Tibial nerve (tissue), 4 donors: ENCODE measurements around the gene UBE2D2. TPM values are rescaled to one million over a fixed set of nuclear protein-coding genes. Genes with fewer than 3 reads are reported as not detected.

Experiments
- DNase-seq, 2 donors: peaks; one replicate each; pipeline ENCODE4 v3.0.0-alpha.2; 2019; ENCODE audit warnings: low spot score in 2 of 2
- H3K27ac ChIP-seq, 4 donors: fragments of 200-600 bp; sonication (generic) in 3 of 4; one replicate each; pipeline ENCODE4 v1.5.1; 2017 to 2019; ENCODE audit warnings: mild to moderate bottlenecking in 1 of 4
- H3K27me3 ChIP-seq, 2 donors: fragments of 200-600 bp; sonication (generic) in 1 of 2; one replicate each; pipeline versions ENCODE4 v1.5.1 to v1.6.0; 2017 to 2019
- H3K36me3 ChIP-seq, 3 donors: fragments of 200-600 bp; sonication (generic); one replicate each; pipeline ENCODE4 v1.5.1; 2018 to 2019
- H3K4me1 ChIP-seq, 4 donors: fragments of 200-600 bp; sonication (generic) in 3 of 4; one replicate each; pipeline ENCODE4 v1.5.1; 2017 to 2019
- H3K4me3 ChIP-seq, 4 donors: fragments of 200-600 bp; sonication (generic) in 3 of 4; one replicate each; pipeline ENCODE4 v1.5.1; 2017 to 2019; ENCODE audit warnings: mild to moderate bottlenecking in 1 of 4, moderate library complexity in 1 of 4
- H3K9me3 ChIP-seq, 4 donors: fragments of 200-600 bp; sonication (generic) in 3 of 4; one replicate each; pipeline ENCODE4 v1.5.1; 2017 to 2019
- CTCF ChIP-seq, 5 experiments: fragments of 200-600 bp in 3 of 5; fragments of 450-650 bp in 2 of 5; sonication (generic) in 3 of 5; IDR thresholded peaks; one replicate each; pipeline ENCODE4 v1.5.1; 2016 to 2019; ENCODE audit warnings: antibody characterized with exemption in 5 of 5, mild to moderate bottlenecking in 3 of 5, moderate library complexity in 2 of 5
- EP300 ChIP-seq, 2 donors: sonication (generic); formaldehyde crosslinking; IDR thresholded peaks; one replicate each; pipeline ENCODE4 v1.6.1; 2017; ENCODE audit warnings: antibody characterized with exemption in 2 of 2, mild to moderate bottlenecking in 1 of 2
- POLR2A ChIP-seq, 2 donors: fragments of 450-650 bp; IDR thresholded peaks; one replicate each; pipeline ENCODE4 v1.6.1; 2017; ENCODE audit warnings: antibody characterized with exemption in 2 of 2, mild to moderate bottlenecking in 2 of 2, moderate library complexity in 2 of 2
- WGBS, 2 donors: methylation state at CpG; one replicate each; pipeline ENCODE4 v1.1.5; 2018; 5-methylcytosine and 5-hydroxymethylcytosine counted together
- small RNA-seq: library from RNA; depleted of rRNA; stranded (forward); fragments of <200 nt; gene quantifications from one replicate; pipeline ENCODE3, GENCODE V24; 2016
- total RNA-seq, 4 donors: library from RNA; depleted of rRNA; stranded (reverse); fragments of >200 nt; gene quantifications; one replicate each; pipeline ENCODE4 v1.1.0, GENCODE V29; 2016

The UBE2D2 gene
- total RNA-seq, 4 donors from 2014 or later = 85.9 to 118 (median 99.7) TPM

- no peak for DNase-seq
- Histone ChIP-seq H3K27me3 (no peaks in the 10 kb centered on the region), H3K4me1 (peaks cover 5 to 97% (median 80%) of the 10 kb centered on the region in 4 donors), H3K4me3 (no peak overlapping the region), H3K36me3 (peaks cover 0 to 16% (median 0%) of the 10 kb centered on the region in 3 donors), H3K27ac (peak overlapping the region; percentile 76 to 98 (median 84)), H3K9me3 (no peaks in the 10 kb centered on the region)
- TF ChIP-seq CTCF (IDR thresholded peaks at IDR 0.05) = no peak
- TF ChIP-seq EP300 (IDR thresholded peaks at IDR 0.05) = no peak
- TF ChIP-seq POLR2A (IDR thresholded peaks at IDR 0.05) = no peak
- WGBS, 2 donors = 55 to 58% methylated on average over 1 to 2 of the region's 3 CpGs
Measured at GRCh38 chr5:139676406-139676805, 115.3 kb downstream of the UBE2D2 start.

GRCh38 chr5:139676951-139677735 lies 116.0 kb downstream of the UBE2D2 start:
- TF ChIP-seq EP300 (IDR thresholded peaks at IDR 0.05) (peak in 1 of 2 donors; percentile 83), POLR2A (IDR thresholded peaks at IDR 0.05) (no peak)
- 35 to 66% methylated on average over 29 of the region's 29 CpGs for WGBS, 2 donors

More at GRCh38 chr5:139676951-139677735, 116.0 kb downstream of the UBE2D2 start:
- peaks cover 0 to 18% (median 0%) of the 10 kb centered on the region in 3 donors for H3K36me3 ChIP-seq
- peak overlapping the region; percentile 76 to 98 (median 84) for H3K27ac ChIP-seq
- H3K27me3 ChIP-seq = no peaks in the 10 kb centered on the region
- H3K4me3 ChIP-seq = no peak overlapping the region
- peaks cover 5 to 96% (median 77%) of the 10 kb centered on the region in 4 donors for H3K4me1 ChIP-seq
- no peaks in the 10 kb centered on the region for H3K9me3 ChIP-seq
- no peak for DNase-seq

Small RNA genes within 50 kb of the gene (small RNA-seq; reads per million reads assigned to genes)
- not detected for gene RF00019

Other genes with a start within 250 kb of the UBE2D2 start
- gene PAIP2, start 219.5 kb upstream of the UBE2D2 start, total RNA-seq = 10 to 100 TPM; 70.6 to 99.2 (median 87.3) TPM
- not detected for gene SLC23A1, start 178.0 kb upstream of the UBE2D2 start, total RNA-seq
- gene MZB1, start 171.4 kb upstream of the UBE2D2 start, total RNA-seq = 1 to 10 TPM in 2 of 4 donors, not detected in 2; 2.1 to 2.4 TPM
- gene PROB1, start 166.2 kb upstream of the UBE2D2 start, total RNA-seq = 1 to 10 TPM in 3 of 4 donors, under 1 TPM in 1; 0.63 to 3.6 (median 1.3) TPM
- gene SPATA24, start 157.2 kb upstream of the UBE2D2 start, total RNA-seq = 1 to 10 TPM in 2 of 4 donors, not detected in 2; 1.9 to 7.2 TPM
- 10 to 100 TPM in 3 of 4 donors, 1 to 10 TPM in 1; 9.2 to 11.4 (median 10.7) TPM for gene DNAJC18, start 121.8 kb upstream of the UBE2D2 start, total RNA-seq
- gene ECSCR, start 98.6 kb upstream of the UBE2D2 start, total RNA-seq = 10 to 100 TPM; 12.8 to 41.0 (median 25.9) TPM
- not detected for gene SMIM33, start 90.3 kb upstream of the UBE2D2 start, total RNA-seq
- gene STING1, start 78.6 kb upstream of the UBE2D2 start, total RNA-seq = 100 to 1,000 TPM in 1 of 4 donors, 10 to 100 TPM in 3; 48.1 to 102 (median 73.1) TPM
- 10 to 100 TPM; 45.0 to 80.4 (median 67.0) TPM for gene CXXC5, start 87.0 kb downstream of the UBE2D2 start, total RNA-seq
- under 1 TPM in 3 of 4 donors, not detected in 1; under 0.01 to 0.30 (median 0.21) TPM for gene PSD2, start 234.5 kb downstream of the UBE2D2 start, total RNA-seq